GM21381 (cell line): Measurements from ENCODE around the gene TBC1D9B.

Source experiments
- ATAC-seq: cut with Tn5 transposase; IDR thresholded peaks from one replicate; pipeline ENCODE4 v1.9.1; 2021; ENCODE audit warnings: mild to moderate bottlenecking, moderate library complexity; ENCODE audit not compliant: unreplicated experiment

The TBC1D9B gene

DNA sequence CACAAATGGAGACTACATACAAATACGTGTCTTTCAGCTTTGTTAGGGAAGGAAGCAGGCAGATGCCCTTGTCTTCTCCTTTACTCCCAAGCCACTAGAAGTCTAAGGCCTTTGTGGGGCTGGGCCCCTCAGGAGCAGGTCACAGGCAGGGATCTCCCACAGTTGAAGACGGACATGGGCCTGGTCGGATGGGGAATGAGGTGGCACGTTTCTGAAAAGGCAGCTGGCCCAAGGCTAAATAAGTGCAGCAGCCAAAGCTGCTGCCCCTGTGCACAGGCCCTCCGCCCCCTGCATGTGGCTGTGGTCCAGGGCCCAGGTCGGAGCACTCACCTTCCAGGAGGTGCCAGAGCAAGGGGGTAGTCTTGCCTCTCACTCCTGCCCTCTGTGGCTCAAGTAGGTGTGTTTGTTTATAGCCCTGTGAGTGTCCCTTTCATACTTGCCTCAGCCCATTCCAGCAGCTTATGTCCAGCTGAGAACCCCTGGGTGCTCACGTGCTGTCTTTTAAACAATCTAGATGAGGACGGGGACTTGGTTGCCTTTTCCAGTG is 85.2 kb downstream of the TBC1D9B start:
- ATAC-seq = no peak

DNA sequence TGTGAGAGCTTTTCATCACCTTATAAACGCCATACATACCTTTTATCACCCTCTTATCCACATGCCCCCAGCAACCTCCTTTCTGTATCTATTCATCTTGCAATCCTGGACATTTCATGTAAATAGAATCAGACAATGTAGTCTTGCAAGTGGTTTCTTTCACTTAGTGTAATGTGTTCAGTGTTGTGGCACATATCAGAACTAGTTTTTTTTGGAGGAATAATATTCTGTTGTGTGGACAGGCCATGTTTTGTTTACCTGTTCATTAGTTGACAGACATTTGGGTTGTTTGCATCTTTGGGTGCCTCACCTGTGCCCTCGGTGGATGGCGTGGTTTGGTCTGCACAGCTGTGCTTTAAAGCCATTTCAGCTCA is 85.7 kb downstream of the TBC1D9B start:
- no peak for ATAC-seq

DNA sequence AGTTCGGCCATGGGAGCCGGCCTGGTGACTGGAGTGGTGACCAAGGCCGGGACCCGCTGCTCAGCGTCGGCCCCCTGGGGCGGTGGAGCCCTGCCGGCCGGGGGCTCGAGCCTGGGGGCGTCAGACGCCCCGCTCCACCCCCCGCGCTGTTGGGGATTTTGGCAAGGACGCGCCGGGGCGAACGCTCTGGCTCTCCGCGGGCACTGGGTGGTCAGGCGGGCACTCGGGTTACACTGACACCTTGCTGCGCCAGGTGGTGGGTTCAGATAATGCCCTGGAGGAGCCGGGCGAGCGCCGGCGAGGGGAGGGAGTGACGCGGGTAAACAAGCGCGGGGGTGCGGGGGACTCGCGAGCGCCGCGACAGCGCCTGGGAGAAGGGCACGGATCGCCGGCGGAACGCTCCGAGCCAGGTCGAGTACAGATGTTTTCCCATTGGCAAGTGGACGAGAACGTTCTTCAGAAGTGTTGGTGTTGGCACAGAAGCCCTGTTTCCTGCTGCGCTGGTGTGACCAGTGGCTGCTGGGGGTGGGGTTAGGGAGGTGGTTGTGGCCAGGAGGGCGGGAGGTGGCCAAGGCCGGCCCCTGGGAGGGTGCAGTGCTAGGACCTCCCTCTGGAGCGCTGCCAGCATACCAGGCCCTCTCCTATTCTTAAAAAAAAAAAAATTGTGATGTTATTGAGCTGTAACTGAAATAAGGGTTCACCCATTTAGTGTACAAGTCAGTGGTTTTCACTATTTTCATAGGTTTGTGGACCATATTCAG is 86.2 kb downstream of the TBC1D9B start:
- ATAC-seq = peak; percentile 43

DNA sequence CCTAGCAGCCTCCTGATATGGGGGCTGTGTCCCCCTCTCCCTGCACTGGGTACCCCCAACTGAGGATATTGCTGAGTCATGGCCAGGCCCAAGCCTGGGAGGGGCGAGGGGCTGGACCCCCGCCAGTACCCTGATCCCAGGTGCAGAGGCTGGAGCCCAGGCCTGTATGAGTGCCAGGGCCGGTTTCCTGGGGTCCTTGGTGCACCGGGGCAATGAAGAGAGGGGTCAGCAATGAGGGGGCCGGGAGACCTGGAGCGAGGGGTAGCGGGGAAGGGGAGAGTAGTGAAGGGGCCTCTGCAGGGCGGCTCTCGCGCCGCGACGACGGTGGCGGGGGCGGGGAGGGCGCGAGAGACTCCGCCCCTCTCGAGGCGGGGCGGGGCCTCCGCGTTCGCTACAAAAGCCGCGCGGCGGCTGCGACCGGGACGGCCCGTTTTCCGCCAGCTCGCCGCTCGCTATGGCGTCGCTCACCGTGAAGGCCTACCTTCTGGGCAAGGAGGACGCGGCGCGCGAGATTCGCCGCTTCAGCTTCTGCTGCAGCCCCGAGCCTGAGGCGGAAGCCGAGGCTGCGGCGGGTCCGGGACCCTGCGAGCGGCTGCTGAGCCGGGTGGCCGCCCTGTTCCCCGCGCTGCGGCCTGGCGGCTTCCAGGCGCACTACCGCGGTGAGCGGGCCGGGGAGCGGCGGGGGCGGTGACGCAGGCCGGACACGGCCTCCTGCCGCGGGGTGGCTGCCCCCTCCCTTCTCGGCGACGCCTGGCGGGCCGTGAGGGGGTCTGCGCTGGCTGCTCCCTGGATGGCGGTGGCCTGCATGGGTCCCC is 87.0 kb downstream of the TBC1D9B start, which contains the start of gene SQSTM1:
Gene SQSTM1, plus strand, starts transcription at position 423 of the 815 bp plus-strand sequence. Its CDS starts 32 bp downstream, at position 455.
- peak; percentile 38 for ATAC-seq

GRCh38 chr5:179820127-179820482 is 87.6 kb downstream of the TBC1D9B start:
- no peak for ATAC-seq

DNA sequence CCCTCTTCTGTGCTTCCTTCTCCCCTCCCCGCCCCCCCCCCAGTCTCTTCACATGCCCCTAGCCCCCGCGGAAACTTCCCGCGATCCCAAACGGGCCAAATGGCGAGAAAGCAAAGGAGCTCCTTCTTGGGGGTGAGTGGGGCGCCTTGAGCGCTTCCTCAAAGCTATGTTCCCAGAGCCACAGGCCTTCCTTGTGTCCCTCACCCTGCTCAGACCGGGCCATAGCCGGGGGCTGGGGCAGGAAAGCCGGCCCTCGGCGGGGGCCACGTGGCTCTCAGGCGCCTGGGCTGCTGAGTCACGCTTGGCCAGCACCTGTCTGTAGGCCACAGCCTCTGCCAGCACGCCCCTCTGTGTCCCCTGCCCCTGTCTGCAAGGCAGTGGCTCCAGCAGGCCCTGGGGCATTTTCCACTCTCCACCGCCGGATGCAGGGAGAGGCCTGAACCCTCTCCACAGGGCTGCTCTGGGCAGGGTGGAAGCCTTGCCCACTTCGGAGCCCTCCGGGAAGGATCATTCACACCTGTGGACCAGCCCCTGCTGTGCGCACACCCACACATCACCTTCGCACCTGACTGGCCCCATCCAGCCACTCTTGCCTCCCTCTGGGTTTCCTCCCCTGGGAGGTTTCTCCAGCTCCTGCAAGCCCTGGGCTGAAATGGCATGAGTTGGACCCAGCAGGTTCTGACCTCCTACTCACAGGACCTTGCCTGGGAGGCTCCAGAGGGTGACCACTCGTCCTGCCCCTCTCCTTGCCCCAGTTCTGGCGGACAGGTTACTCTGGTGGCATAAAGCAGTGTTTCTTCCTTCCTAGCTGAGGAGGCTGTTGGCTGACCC is 88.2 kb downstream of the TBC1D9B start:
- ATAC-seq = peak; percentile 16

GRCh38 chr5:179818746-179819295 is 88.9 kb downstream of the TBC1D9B start:
- ATAC-seq = peak; percentile 53

DNA sequence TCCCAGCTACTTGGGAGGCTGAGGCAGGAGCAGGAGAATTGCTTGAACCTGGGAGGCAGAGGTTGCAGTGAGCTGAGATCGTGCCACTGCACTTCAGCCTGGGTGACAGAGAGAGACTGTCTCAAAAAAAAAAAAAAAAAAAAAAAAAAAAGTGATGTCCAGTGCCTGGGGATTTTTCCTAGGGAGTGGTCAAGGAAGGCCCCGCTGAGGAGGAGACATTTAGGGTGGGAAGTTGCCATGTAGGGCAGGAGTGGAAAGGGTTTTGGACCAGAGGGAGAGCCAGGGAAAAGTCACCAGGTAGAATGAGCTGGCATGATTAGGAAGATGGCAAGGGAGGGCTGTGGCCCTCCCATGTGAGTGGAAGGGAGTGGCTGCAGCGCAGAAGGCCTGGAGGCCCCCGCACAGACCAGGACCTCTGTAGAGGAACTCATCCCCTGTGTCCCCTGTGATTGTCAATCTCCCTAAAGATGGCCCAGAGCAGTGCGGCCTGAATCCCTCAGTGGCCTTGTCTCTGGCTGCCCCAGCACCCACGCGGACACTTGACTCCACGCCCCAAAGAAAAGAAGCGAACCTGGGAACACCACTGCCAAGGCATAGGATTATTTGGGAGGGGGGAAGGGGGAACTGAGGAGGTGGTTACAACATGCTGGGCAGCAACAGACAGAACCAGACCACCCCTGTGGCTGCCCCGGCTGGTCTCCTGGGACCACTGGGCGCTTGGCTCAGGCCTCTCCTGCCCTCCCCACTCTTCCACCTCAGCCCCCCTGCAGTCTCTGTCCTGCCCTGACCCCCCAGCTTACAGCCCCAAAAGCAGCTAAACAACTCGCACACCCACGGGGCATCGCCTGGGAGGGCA is 89.6 kb downstream of the TBC1D9B start:
- no peak for ATAC-seq

DNA sequence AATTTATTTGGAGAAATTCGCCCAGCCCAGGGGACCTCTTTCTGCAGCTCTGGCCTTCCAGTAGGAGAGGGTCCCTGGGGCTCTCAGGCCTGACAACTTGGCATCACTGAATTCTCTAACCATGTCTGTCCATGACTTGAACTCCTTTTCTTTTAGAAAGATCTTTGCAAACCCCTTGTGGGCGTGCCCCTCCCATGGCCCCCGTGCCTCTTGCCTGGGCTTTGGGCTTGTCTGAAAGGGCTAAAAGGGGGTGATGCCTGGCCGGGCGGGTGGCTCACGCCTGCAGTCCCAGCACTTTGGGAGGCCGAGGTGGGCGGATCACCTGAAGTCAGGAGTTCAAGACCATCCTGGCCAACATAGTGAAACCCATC is 90.2 kb downstream of the TBC1D9B start:
- ATAC-seq = no peak

GRCh38 chr5:179816796-179817469 is 90.8 kb downstream of the TBC1D9B start:
- no peak for ATAC-seq

DNA sequence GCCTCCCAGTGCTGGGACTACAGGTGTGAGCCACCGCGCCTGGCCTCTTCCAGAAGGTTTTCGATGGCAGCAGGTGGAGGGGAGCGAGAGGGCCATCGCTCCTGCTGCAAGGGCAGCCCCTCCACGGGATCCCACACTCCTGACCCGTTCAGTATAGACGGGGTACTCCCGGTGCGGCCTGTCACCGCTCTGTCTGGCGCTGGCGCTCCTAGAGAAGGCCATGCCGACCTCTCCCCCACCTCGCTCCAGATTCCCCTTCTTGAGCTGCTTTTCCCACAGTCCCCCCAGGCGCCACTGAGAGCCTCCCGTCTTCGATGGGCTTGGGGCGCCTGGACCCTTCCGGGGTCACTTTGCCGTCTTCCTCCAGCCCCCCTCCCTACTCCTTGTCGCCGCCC is 91.3 kb downstream of the TBC1D9B start:
- no peak for ATAC-seq

GRCh38 chr5:179815491-179816249 is 92.0 kb downstream of the TBC1D9B start:
- no peak for ATAC-seq

GRCh38 chr5:179814090-179814489 is 93.6 kb downstream of the TBC1D9B start:
- ATAC-seq = no peak

DNA sequence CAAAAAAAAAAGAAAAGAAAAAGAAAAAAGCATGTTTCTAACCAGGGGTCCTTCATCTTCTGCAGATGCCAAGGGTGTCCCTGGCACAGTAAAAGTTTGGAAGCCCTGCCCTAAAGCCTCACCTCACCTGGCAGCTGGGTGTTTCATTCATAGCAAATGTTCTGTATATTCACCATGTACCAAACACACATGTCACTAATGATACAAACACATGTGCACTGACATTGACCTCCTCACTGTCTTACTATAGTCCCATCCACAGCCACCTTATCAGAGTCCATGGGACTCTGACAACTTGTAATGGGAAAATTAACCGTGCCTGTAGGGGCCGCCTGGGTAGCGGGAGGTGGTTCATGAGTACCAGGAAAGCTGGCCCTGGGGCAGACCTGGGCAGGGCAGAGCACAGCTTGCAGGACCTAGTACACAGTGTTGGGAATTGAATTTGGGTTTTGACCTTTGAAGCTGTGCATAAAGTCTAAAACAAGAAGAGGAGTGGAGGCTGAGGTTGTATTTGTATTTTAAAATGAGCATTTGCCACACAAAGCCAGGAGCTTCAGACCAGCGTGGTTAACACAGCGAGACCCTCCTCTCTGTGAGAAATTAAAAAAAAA is 94.6 kb downstream of the TBC1D9B start:
- ATAC-seq = no peak

GRCh38 chr5:179812135-179812825 is 95.4 kb downstream of the TBC1D9B start:
- ATAC-seq = no peak
